Measurements from ENCODE around the gene C2CD2. TPM values are rescaled to one million over a fixed set of nuclear protein-coding genes. Genes with fewer than 3 reads are reported as not detected.

Gene C2CD2
- polyA plus RNA-seq, 3 donors: 9.1 to 52.1 (median 14.8) TPM

DNA sequence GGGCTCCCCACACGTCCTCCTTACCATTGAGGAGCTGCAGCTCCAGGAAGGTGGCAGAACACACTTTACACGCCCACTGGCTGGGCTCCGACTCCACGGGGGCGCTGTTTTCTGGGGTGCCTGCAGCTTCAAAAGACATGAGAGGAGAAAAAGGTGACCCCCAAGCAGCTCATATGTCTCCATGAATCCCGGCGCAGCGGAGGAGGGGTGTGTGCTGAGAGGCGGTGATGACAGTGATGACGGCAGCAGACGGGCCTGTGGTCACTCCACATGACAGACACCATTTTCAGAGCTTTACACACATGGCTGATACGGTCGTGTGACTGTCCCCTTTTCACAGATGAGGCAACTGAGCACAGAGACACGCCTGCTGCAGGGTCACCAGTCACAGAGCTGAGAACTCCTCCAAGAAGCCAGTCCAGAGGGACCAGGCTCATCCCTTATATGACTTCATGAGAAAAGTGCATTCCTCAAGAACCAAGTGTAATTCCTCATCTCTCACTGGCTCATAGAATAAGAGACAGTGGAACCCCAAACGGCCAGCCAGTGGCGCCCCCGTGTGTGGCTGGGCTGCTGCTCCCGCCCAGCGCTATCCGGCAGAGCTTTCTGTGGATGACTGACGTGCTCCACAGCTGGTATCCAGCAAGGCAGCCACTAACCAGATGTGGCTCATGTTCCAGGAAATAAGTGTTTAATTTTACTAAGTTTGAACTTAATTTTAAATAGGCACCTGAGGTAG, 106.6 kb downstream of the C2CD2 start:
- 79 to 83% (median 79%) methylated on average over 21 of the region's 21 CpGs for WGBS, 3 donors
- no peak overlapping the region for H3K27ac ChIP-seq (ENCODE audit: low read depth, low read length)

DNA sequence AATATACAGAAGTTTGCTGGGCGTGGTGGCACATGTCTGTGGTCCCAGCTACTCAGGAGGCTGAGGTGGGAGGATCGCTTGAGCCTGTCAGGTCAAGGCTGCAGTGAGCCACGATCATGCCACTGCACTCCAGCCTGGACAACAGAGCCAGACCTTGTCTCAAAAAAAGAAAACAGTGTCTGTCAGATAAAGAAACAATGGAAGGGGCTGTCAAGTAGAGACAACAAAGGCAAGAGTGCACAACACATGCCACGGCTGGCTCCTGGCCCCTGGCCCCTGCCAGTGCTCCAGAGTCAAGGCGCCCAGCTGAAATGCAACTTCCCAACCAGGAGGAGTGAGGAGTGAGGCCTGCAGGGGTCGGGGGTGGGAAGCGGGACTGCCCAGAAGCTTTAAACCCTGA, 107.3 kb downstream of the C2CD2 start:
- WGBS, 3 donors: 87 to 93% (median 87%) methylated on average over 7 of the region's 7 CpGs
- no peak overlapping the region for H3K27ac ChIP-seq (ENCODE audit: low read depth, low read length)

DNA sequence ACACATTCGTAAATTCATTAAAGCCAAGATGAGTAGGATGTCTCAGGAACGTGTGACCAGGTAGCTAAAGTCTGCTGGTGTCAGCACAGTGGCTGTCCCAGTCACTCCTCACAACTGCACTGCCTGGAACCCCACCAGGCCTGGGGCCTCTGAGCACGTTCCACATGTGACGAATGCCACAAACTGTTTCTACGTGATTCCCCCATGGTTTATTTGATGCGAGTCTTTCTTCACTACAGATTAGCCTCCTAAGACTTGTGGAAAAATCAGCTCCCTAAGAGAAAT, 107.8 kb downstream of the C2CD2 start:
- H3K27ac ChIP-seq (ENCODE audit: low read depth, low read length): no peak overlapping the region
- 81 to 90% (median 90%) methylated on average over 6 of the region's 6 CpGs for WGBS, 3 donors

DNA sequence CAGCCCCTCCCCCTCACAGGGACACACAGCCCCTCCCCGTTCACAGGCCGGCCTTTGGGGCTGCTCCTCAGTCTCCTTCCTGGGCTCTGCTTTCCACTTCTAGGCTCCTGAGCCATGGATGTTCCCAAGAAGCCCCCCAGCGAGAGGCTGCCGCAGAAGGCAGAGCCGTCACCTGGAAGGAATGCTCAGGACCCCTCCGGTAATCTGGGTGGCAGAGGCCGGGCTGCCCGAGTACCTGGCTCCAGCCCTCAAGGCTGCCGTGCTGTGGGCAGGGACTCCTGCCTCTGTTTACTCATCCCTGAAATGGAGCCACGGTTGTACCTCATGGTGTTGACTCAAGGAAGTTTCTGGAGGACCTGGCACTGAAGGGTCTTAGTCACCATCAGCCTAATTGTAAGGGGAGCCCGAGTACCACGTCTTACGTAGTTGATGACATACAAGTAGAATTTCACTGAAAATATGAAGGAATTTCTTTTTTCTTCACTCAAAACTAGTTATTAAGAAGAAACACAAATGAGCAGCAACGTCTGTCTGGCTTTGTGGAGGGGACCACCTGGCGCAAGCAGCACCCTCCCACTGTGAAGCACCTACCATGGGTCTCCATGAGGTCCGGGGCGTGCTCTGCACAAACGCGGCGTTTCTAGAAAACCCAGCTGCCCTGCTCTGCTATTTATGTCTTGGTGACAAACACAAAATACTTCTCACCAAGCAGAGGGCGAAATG, 108.3 kb downstream of the C2CD2 start:
- 85 to 91% (median 89%) methylated on average over 21 of the region's 21 CpGs for WGBS, 3 donors
- H3K27ac ChIP-seq (ENCODE audit: low read depth, low read length): no peak overlapping the region

DNA sequence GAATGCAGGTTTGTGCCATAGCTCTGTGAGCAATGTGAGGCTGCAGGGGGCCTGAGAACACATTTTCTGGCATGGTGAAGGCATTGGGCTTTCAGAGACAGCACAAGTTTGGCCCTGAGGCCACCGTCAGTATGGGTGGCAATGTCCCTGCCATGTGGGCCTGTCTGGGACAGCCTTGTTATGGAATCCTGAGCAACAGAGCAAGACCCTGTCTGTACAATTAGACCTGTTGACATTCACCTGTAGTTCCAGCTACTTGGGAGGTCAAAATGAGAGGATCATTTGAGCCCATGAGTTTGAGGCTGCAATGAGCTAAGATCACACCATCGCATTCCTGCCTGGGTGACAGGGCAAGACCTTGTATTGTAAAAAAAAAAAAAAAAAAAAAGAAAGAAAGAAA, 110.2 kb downstream of the C2CD2 start:
- 94 to 100% (median 97%) methylated on average over 2 of the region's 2 CpGs for WGBS, 3 donors

DNA sequence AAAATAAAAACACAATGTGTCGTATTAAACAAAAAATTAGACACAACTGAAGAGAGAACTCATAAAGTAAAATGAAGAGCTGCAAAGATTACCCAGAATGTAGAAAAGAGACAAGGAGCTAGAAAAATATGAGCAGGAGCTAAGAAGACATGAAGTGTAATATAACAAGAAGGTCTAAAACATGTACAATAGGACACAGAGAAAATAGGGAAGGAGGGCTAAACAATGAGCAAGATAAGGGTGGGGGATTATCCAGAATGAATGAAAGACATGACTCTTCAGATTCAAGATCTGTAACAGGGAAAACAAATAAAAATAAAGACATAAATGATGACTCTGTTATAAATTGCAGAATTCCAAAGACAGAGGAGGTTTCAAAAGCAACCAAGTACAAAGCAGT, 112.9 kb downstream of the C2CD2 start:
- 94 to 97% (median 97%) methylated on average over 1 of the region's 1 CpG for WGBS, 3 donors
- H3K27ac ChIP-seq (ENCODE audit: low read depth, low read length): no peak overlapping the region

More for the DNA sequence above, 110.2 kb downstream of the C2CD2 start:
- H3K27ac ChIP-seq (ENCODE audit: low read depth, low read length): no peak overlapping the region

DNA sequence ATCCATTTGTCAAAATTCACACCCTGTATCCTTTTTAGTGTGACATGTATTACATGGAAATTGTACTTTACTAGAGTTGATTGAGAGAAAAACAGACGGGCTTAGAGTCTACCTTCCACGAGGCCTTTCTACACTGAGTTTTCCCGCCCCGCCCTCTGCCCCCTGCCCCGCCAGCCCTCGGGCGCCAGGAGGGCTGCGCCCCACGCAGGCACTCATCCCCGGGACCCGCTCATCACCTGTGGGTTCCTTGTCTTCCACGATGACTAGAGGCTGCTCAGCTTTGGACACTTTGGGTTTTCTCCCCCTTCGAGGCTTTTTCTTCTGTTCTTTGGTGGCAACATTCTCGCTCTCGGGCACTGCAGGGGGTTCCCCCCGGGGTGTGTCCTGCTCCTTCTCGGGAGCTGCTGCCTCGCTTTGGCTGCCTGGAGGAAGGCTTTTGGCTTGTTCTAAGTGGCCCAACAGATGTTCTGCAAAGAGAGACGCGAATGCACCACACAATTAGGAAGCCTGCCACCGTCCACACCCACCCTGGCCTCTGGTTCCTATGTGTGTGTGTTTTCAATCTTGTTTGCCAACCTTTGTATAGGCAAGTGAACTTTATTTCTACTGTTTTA, 114.3 kb downstream of the C2CD2 start:
- no peak overlapping the region for H3K27ac ChIP-seq (ENCODE audit: low read depth, low read length)
- 89 to 94% (median 94%) methylated on average over 21 of the region's 21 CpGs for WGBS, 3 donors

DNA sequence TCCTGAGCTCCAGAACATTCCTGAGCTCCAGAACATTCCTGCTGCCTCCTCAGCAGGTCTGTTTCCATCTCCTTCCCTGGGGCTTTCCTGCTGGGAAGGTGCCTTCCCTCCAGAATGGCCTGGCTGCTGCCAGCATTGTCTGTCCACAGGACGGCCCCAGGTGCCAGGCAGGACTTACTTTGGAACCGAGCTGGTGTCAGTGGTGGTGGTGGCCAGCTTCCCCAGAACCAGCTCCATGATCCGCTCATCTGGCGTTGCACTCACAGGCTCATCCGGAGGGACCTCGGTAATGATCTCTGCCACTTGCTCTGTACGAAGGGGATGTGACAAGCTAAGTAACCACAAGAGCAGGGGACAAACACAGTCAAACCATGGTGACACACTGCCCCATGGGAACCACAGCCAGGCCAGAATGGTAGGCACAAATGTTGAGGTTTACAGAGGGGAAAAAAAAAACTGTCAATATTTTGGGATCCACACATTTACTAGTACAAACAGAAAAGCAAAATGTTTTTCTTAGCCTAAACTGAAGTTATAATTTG, 116.0 kb downstream of the C2CD2 start:
- 87 to 92% (median 90%) methylated on average over 7 of the region's 7 CpGs for WGBS, 3 donors
- H3K27ac ChIP-seq (ENCODE audit: low read depth, low read length): no peak overlapping the region

DNA sequence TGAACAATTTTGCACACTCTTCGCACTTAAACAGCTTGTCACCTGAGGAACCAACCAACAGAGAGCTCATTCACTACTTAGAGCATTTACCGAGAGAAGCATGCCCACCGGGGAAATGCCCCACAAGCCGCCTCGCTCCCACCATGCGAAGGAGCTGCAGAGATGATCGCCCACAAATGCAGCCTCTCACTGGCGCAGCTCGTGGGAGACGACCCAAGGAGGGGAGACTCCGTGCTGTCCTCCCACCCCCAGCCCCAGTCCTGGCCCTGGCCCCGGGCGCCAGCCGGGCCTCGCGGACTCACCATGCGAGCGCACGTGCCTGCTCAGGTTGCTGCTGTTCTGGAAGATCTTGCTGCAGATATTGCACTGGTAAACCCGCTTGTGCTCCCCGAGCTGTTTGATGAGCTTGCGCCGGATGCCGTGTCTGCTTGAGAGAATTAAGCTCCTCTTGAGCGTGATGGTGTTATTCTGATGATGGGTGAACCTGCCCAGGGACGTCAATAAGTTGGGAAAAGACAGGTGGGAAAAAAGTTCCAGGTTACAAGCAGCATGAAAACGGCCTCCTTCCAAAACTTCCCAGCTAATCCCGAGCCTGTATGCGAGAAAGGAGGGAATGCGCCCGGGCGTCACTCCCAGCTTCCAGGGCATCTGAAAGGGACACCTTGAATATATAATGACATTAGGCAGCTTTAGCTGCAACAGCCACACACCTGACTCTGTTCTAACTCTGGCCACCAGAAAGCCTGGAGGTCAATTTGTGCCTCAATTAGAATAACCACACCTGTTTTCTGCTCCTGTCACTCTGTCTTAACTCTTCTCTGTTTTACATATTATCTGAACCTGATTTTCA, 117.4 kb downstream of the C2CD2 start:
- H3K27ac ChIP-seq (ENCODE audit: low read depth, low read length): no peak overlapping the region
- WGBS, 3 donors: 94 to 97% (median 96%) methylated on average over 32 of the region's 32 CpGs

DNA sequence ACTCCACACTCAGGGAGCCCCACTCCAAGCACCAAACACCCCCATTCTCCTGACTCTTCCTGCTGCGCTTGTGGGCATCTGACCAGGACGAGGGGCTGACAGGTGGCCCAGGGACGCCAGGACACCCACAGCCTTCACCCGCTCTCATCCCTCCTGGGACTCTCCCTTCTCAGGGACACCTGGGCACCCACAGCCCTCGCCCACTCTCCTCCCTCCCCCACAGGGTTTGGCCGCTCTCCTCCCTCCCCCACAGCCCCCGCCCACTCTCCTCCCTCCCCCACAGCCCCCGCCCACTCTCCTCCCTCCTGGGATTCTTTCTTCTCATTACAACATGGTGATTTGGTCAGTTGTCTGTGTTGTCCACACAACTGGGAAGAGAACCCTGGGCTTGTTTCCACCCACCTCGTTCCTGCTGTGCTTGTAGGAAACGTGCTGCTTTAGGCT, 118.1 kb downstream of the C2CD2 start:
- 71 to 91% (median 89%) methylated on average over 10 of the region's 10 CpGs for whole genome bisulfite sequencing, 3 donors
- H3K27ac ChIP-seq (ENCODE audit: low read depth, low read length): no peak overlapping the region

Other genes starting within 250 kb of the C2CD2 start
- gene RIPK4, start 187.0 kb downstream of the C2CD2 start, polyA plus RNA-seq: 1 to 10 TPM in 2 of 3 donors, not detected in 1; 1.9 to 9.2 TPM
- gene PRDM15, start 74.7 kb downstream of the C2CD2 start, polyA plus RNA-seq: 1 to 10 TPM; 1.4 to 3.0 (median 2.2) TPM
- gene ZBTB21, start 56.3 kb upstream of the C2CD2 start, polyA plus RNA-seq: 10 to 100 TPM in 1 of 3 donors, 1 to 10 TPM in 2; 1.9 to 11.0 (median 8.4) TPM
- not detected for gene UMODL1, start 117.3 kb upstream of the C2CD2 start, polyA plus RNA-seq